SW480 (cell line): ENCODE measurements around the gene KRT35.
"Not testable (repeated sequence)": the region's sequence is repeated elsewhere in the genome, so short reads cannot be mapped to it uniquely, and the experiment has no call there.

Source experiments
- DNase-seq: peaks from one replicate; pipeline ENCODE4 v3.0.0-alpha.2; 2016; ENCODE audit warnings: low spot score

KRT35 gene

GRCh38 chr17:41453066-41453465 lies 27.9 kb downstream of the KRT35 start:
- DNase-seq: no peak

GRCh38 chr17:41452281-41452680 lies 28.7 kb downstream of the KRT35 start:
- DNase-seq: no peak

GRCh38 chr17:41451154-41451728 lies 29.7 kb downstream of the KRT35 start:
- DNase-seq: no peak

- DNase-seq: no peak
Observed at GRCh38 chr17:41449008-41449407, 31.9 kb downstream of the KRT35 start.

- DNase-seq: no peak
Observed at GRCh38 chr17:41448506-41448905, 32.4 kb downstream of the KRT35 start.

GRCh38 chr17:41446806-41447205 lies 34.1 kb downstream of the KRT35 start:
- DNase-seq: no peak

- DNase-seq: no peak
Observed at GRCh38 chr17:41444640-41445039, 36.3 kb downstream of the KRT35 start.

GRCh38 chr17:41444186-41444585 lies 36.8 kb downstream of the KRT35 start:
- no peak for DNase-seq

GRCh38 chr17:41442739-41443138 lies 38.2 kb downstream of the KRT35 start:
- no peak for DNase-seq

GRCh38 chr17:41440531-41441033 lies 40.4 kb downstream of the KRT35 start, which contains the start of gene KRT38:
Gene KRT38, minus strand, starts transcription at chr17:41440983. Its CDS starts 62 bp downstream, at chr17:41440921.
- no peak for DNase-seq

GRCh38 chr17:41439375-41439774 lies 41.6 kb downstream of the KRT35 start:
- no peak for DNase-seq

GRCh38 chr17:41437769-41438168 lies 43.2 kb downstream of the KRT35 start:
- DNase-seq: no peak

GRCh38 chr17:41437254-41437653 lies 43.7 kb downstream of the KRT35 start:
- no peak for DNase-seq

GRCh38 chr17:41434415-41434814 lies 46.5 kb downstream of the KRT35 start:
- DNase-seq: no peak

GRCh38 chr17:41434005-41434404 lies 46.9 kb downstream of the KRT35 start:
- no peak for DNase-seq

GRCh38 chr17:41433586-41433985 lies 47.4 kb downstream of the KRT35 start:
- DNase-seq: no peak

- not testable (repeated sequence) for DNase-seq
Observed at GRCh38 chr17:41430376-41430775, 50.6 kb downstream of the KRT35 start.

GRCh38 chr17:41429667-41430066 lies 51.3 kb downstream of the KRT35 start:
- no peak for DNase-seq

- peak; percentile 84 for DNase-seq
Observed at GRCh38 chr17:41428591-41429291, 52.2 kb downstream of the KRT35 start.
